ENCODE data around the gene TIMM10.
A peak's percentile ranks its signal among the peaks of the same experiment; 100 is the strongest.

The TIMM10 gene

GRCh38 chr11:57481915-57482781 is 48.4 kb downstream of the TIMM10 start:
- DNase-seq = no peak

- DNase-seq = no peak
Measured at GRCh38 chr11:57481315-57481714, 49.2 kb downstream of the TIMM10 start.

- DNase-seq = peak; percentile 79
Measured at GRCh38 chr11:57480409-57481137, 50.0 kb downstream of the TIMM10 start.

- DNase-seq = no peak
Measured at GRCh38 chr11:57479911-57480310, 50.6 kb downstream of the TIMM10 start.

- no peak for DNase-seq
Measured at GRCh38 chr11:57479021-57479663, 51.4 kb downstream of the TIMM10 start.

Data from stimulated activated CD4-positive, alpha-beta T cell treated with anti-CD3 and anti-CD28 coated beads, Interleukin-1b, Interleukin-23, amount 100 ng/mL, for 48 hours (primary cell).